BE2C (cell line): ENCODE data around the gene GALNT17.

ENCODE experiments used
- DNase-seq: peaks from one replicate; pipeline ENCODE4 v3.0.0-alpha.2; 2020
- H3K27me3 ChIP-seq: fragments of 250-450 bp; sonication (Bioruptor Pico); 2 replicates; pipeline ENCODE4 v1.5.1; 2020; ENCODE audit warnings: mild to moderate bottlenecking
- H3K36me3 ChIP-seq: fragments of 250-450 bp; sonication (Bioruptor Pico); 2 replicates; pipeline ENCODE4 v1.5.1; 2020; ENCODE audit warnings: mild to moderate bottlenecking
- H3K4me1 ChIP-seq: fragments of 250-450 bp; sonication (Bioruptor Pico); 2 replicates; pipeline ENCODE4 v1.5.1; 2020
- H3K4me3 ChIP-seq: 2 replicates; pipeline ENCODE4 v1.5.1; 2011; ENCODE audit warnings: low read depth, low read length
- H3K9me3 ChIP-seq: fragments of 250-450 bp; sonication (Bioruptor Pico); 2 replicates; pipeline ENCODE4 v1.5.1; 2020
- TF ChIP-seq, protein P1 (sequence below): IDR thresholded peaks from 2 replicates; pipeline ENCODE4 v1.5.1; 2012; ENCODE audit warnings: mild to moderate bottlenecking, low read depth, low read length

GALNT17 gene

DNA sequence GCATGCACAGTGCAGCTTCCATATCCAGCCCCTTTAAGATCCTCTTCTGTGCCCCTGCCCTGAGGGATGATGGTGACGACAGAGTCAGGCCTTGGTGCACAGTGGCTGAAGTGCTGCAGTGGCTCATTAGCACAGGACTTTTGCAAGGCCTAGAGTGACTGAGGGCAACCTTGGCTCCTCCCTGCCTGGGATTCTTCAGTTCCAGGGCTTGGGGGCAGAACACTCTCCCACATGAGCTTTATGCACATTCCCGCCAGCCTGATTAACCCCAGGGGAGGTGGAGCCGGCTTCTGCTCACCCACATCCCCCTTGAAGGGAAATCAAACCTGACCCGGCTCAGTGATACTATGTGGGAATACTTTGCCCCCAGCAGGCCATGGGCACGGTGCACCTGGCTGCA is 253.4 kb downstream of the GALNT17 start:
- no peak for DNase-seq

DNA sequence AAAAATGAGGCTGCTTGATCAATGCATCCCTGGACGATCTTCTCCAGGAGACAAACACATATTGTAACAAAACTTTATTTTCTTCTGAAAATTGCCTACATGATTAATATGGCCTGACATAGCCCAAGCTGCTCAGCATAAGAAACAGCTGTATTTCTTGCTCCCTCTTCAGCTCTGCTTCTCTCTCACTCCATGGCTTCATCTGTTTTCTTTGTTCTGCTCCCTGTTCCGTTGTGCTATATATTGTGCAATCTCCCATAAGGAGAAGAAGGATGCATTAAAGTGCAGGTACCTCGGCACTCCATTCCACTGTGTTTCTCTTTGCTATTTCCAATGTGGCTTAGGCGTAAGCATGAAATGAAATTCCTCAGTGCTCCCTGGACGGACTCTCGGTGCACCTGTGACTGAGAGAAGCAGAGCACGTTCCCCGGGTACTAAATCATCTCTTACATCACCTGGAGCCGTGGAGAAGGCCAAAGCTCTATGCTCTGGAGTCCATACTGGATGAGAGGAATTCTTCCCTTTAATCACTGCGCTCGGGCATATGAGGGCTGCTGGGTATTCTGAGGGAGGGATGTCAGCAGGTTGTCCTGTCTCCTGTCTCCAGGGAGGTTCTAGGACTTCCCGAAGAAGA is 254.3 kb downstream of the GALNT17 start:
- Histone ChIP-seq H3K36me3 (no peaks in the 10 kb centered on the region), H3K27me3 (no peaks in the 10 kb centered on the region), H3K4me3 (no peak overlapping the region), H3K9me3 (no peaks in the 10 kb centered on the region), H3K4me1 (no peaks in the 10 kb centered on the region)
- TF ChIP-seq, protein P1, sequence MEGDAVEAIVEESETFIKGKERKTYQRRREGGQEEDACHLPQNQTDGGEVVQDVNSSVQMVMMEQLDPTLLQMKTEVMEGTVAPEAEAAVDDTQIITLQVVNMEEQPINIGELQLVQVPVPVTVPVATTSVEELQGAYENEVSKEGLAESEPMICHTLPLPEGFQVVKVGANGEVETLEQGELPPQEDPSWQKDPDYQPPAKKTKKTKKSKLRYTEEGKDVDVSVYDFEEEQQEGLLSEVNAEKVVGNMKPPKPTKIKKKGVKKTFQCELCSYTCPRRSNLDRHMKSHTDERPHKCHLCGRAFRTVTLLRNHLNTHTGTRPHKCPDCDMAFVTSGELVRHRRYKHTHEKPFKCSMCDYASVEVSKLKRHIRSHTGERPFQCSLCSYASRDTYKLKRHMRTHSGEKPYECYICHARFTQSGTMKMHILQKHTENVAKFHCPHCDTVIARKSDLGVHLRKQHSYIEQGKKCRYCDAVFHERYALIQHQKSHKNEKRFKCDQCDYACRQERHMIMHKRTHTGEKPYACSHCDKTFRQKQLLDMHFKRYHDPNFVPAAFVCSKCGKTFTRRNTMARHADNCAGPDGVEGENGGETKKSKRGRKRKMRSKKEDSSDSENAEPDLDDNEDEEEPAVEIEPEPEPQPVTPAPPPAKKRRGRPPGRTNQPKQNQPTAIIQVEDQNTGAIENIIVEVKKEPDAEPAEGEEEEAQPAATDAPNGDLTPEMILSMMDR: no peak
- DNase-seq: no peak

More for the DNA sequence above, 253.4 kb downstream of the GALNT17 start:
- Histone ChIP-seq H3K27me3 (no peaks in the 10 kb centered on the region), H3K9me3 (no peaks in the 10 kb centered on the region), H3K36me3 (no peaks in the 10 kb centered on the region), H3K4me3 (no peak overlapping the region), H3K4me1 (no peaks in the 10 kb centered on the region)
- TF ChIP-seq, protein P1: no peak

DNA sequence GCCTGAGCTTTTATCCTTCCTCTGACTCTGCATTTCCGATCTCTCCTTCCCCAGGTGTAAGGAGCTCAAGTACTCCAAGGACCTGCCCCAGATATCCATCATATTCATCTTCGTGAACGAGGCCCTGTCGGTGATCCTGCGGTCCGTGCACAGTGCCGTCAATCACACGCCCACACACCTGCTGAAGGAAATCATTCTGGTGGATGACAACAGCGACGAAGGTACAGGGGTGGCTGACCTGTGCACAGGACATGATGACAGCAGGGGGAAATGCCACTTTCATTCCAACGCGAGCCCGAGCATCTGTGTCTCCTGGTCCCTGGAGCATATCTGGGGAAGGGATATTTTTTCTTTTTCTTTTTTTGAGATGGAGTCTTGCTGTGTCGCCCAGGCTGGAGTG is 256.2 kb downstream of the GALNT17 start:
- no peak for DNase-seq
- Histone ChIP-seq H3K36me3 (no peaks in the 10 kb centered on the region), H3K4me1 (no peaks in the 10 kb centered on the region), H3K9me3 (no peaks in the 10 kb centered on the region), H3K4me3 (no peak overlapping the region), H3K27me3 (no peaks in the 10 kb centered on the region)
- TF ChIP-seq, protein P1: no peak

DNA sequence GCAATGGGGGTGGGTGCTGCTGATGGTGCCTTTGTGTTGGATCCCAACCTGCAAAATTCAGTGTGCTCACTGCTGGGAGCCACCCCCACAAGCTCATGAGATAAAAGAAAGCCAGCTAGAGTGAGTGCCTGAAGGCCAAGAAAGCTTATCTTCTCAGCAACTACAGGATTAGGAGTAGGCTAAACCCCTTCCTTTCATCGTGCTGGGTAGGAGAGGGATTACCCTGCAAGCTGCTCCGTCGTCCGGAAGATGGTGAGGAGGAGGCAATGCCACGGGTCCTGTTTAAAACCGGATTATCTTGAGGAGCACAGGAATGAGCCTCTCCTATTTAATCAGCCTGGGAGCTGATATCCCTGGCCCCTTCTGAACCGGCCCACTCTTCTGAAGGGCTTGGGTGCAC is 258.0 kb downstream of the GALNT17 start:
- Histone ChIP-seq H3K27me3 (no peaks in the 10 kb centered on the region), H3K36me3 (no peaks in the 10 kb centered on the region), H3K4me1 (no peaks in the 10 kb centered on the region), H3K4me3 (no peak overlapping the region), H3K9me3 (no peaks in the 10 kb centered on the region)
- no peak for DNase-seq
- TF ChIP-seq, protein P1: no peak

DNA sequence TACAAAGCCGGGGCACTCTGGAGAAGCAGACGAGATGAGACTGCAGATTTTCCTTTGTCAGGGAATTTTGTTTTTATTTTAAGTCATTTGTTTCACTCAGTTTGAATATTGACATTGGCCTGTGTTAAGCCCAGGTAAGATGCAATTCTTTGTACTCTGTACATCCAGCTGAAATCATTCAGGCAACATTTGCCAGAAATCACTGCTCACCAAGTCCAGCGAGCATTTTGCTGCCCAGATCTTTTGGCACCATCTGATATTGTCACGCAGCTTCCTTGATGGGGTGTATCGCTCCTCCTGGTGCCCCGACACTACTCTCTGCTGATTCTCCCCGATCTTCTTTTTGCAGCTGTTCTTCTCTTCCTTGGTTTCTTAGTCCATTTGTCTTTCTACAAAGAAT is 261.7 kb downstream of the GALNT17 start:
- TF ChIP-seq, protein P1: no peak
- no peak overlapping the region for H3K4me3 ChIP-seq
- no peaks in the 10 kb centered on the region for H3K9me3 ChIP-seq
- DNase-seq: no peak
- H3K36me3 ChIP-seq: no peaks in the 10 kb centered on the region
- H3K4me1 ChIP-seq: no peaks in the 10 kb centered on the region
- no peaks in the 10 kb centered on the region for H3K27me3 ChIP-seq

DNA sequence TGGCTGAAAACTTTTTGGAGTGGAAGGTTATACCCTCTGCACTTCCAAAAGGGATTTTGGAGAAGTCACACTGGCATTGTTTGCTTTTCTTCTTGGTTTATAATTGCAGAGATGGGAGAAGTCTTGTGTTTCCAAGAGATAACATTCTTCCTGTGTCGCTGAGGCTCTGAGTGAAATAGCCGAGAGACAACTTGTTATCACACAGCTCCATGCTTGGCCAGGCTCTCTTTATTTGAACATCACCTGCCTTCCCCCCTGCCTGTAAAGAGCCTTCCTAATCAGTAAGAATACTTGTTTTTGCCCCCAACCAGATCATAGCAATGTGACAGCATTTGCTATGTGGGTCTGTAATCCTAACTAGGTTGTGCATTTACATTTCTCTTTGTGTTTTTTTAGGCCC is 270.7 kb downstream of the GALNT17 start:
- Histone ChIP-seq H3K27me3 (no peaks in the 10 kb centered on the region), H3K4me3 (no peak overlapping the region), H3K4me1 (no peaks in the 10 kb centered on the region), H3K36me3 (no peaks in the 10 kb centered on the region), H3K9me3 (no peaks in the 10 kb centered on the region)
- no peak for DNase-seq
- TF ChIP-seq, protein P1: no peak
